GM12864 (cell line): Measurements from ENCODE around the gene OR4S2.

Experiments used
- DNase-seq: peaks from one replicate; pipeline ENCODE4 v3.0.0-alpha.2; 2011; ENCODE audit warnings: low read depth
- H3K4me3 ChIP-seq: 2 replicates; pipeline ENCODE4 v1.5.1; 2011; ENCODE audit warnings: mild to moderate bottlenecking, low read depth, low read length, control low read depth
- TF ChIP-seq, protein P1 (sequence below): IDR thresholded peaks from 2 replicates; pipeline ENCODE4 v1.5.1; 2011; ENCODE audit warnings: low read depth, mild to moderate bottlenecking, moderate library complexity, low read length, control low read depth, inconsistent platforms; ENCODE audit errors: missing control alignments

The OR4S2 gene

DNA sequence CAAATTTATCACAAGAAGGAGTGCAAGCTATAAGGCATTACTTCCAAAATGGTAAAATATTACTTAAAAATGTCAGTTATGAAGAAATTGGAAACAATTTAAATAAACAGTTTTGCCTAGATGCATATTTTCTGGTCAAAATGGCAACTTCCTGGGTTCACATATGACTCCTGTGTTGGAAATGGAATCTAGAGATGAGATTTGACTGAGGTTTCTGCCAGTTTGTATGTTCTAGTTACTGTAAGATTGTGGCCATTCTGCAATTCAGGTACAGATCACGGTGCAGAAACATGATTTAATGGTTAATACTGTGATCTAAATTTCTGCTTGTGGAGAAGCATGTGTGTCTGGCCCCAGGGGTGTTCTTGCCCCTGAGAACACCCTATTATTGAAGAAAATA, 10.5 kb downstream of the OR4S2 start:
- TF ChIP-seq, protein P1, sequence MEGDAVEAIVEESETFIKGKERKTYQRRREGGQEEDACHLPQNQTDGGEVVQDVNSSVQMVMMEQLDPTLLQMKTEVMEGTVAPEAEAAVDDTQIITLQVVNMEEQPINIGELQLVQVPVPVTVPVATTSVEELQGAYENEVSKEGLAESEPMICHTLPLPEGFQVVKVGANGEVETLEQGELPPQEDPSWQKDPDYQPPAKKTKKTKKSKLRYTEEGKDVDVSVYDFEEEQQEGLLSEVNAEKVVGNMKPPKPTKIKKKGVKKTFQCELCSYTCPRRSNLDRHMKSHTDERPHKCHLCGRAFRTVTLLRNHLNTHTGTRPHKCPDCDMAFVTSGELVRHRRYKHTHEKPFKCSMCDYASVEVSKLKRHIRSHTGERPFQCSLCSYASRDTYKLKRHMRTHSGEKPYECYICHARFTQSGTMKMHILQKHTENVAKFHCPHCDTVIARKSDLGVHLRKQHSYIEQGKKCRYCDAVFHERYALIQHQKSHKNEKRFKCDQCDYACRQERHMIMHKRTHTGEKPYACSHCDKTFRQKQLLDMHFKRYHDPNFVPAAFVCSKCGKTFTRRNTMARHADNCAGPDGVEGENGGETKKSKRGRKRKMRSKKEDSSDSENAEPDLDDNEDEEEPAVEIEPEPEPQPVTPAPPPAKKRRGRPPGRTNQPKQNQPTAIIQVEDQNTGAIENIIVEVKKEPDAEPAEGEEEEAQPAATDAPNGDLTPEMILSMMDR, result no peak
- DNase-seq, result no peak
- no peak overlapping the region for H3K4me3 ChIP-seq

DNA sequence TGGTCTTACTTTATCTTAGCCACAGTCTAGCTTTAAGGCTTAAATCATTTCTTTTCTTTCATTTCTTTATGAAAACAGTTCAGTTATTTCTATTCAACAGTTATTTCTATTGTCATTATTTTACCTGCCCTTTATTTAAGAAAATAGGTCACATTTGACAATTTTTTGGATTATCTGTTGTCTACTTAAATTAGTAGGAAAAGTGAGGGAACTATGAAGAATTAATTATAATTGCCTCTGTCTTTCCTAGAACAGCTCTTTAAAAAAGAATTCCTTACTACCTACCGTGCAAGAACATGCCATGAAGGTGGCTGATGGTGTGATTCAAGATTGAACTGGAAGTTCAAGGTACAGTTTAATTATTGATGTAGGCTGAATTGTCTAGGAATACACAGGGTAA, 13.8 kb downstream of the OR4S2 start, which contains the start of gene OR4C6:
TSS of gene OR4C6 (plus strand) at position 301 of the 400 bp plus-strand sequence. CDS start 2,966 bp downstream, outside the sequence.
- H3K4me3 ChIP-seq, result no peak within 1 kb of the TSS
- no peak for DNase-seq
- TF ChIP-seq, protein P1, result no peak

- TF ChIP-seq, protein P1, result no peak
- no peak for DNase-seq
- no peak overlapping the region for H3K4me3 ChIP-seq
Observed at GRCh38 chr11:55669376-55669775, 21.2 kb downstream of the OR4S2 start.

DNA sequence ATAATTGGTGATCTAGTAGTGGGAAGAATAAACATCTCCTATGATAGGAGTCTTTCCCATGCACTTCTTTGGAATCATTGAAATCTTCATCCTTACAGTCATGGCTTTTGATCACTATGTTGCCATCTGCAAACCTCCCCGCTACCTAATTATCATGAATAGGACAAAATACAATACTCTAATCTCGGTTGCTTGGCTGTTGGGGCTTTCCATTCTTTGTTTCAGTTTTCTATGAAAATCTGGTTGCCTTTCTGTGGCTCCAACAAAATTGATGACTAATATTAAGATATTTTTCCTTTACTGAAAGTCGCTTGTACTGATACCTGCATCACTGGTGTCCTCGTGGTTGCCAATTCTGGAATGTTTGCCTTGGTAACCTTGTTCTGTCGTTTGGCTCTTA, 25.7 kb downstream of the OR4S2 start:
- no peak for DNase-seq
- TF ChIP-seq, protein P1, result no peak
- H3K4me3 ChIP-seq, result no peak overlapping the region

GRCh38 chr11:55697817-55698216, 49.7 kb downstream of the OR4S2 start:
- H3K4me3 ChIP-seq, result no peak overlapping the region

GRCh38 chr11:55701429-55701828, 53.3 kb downstream of the OR4S2 start:
- no peak overlapping the region for H3K4me3 ChIP-seq
- TF ChIP-seq, protein P1, result no peak
- DNase-seq, result no peak

More at GRCh38 chr11:55697817-55698216, 49.7 kb downstream of the OR4S2 start:
- TF ChIP-seq, protein P1, result no peak
- no peak for DNase-seq
